Astrocyte (in vitro differentiated cells and primary cell): ENCODE data around the gene CA7.

Source experiments
- EZH2 ChIP-seq: IDR thresholded peaks from 2 replicates; pipeline ENCODE4 v1.6.1; 2012; ENCODE audit warnings: mild to moderate bottlenecking, low read length, inconsistent platforms; ENCODE audit not compliant: insufficient read depth
- TF ChIP-seq, protein P1 (sequence below): IDR thresholded peaks from 2 replicates; pipeline ENCODE4 v1.5.1; 2011; ENCODE audit warnings: low read depth, mild to moderate bottlenecking, inconsistent platforms, low read length, moderate library complexity; ENCODE audit not compliant: insufficient read depth

DNA sequence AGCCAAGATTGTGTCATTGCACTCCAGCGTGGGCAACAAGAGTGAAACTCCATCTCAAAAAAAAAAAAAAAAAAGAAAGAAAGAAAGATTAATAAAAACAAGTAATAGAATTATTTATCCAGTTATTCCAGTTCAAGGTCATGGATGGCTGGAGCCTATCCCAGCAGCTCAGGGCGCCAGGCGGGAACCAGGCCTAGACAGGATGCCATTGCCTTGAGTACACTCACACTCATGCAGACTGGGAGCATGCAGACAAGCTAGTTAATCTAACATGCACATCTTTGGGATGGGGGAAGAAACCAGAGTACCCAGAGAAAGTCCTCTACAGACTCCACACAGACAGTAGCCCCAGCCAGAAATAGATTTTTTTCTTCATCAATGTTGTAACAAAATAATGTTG, 54.0 kb downstream of the CA7 start:
- TF ChIP-seq EZH2, result no peak
- TF ChIP-seq, protein P1, sequence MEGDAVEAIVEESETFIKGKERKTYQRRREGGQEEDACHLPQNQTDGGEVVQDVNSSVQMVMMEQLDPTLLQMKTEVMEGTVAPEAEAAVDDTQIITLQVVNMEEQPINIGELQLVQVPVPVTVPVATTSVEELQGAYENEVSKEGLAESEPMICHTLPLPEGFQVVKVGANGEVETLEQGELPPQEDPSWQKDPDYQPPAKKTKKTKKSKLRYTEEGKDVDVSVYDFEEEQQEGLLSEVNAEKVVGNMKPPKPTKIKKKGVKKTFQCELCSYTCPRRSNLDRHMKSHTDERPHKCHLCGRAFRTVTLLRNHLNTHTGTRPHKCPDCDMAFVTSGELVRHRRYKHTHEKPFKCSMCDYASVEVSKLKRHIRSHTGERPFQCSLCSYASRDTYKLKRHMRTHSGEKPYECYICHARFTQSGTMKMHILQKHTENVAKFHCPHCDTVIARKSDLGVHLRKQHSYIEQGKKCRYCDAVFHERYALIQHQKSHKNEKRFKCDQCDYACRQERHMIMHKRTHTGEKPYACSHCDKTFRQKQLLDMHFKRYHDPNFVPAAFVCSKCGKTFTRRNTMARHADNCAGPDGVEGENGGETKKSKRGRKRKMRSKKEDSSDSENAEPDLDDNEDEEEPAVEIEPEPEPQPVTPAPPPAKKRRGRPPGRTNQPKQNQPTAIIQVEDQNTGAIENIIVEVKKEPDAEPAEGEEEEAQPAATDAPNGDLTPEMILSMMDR, result no peak
